Testis (tissue), 2 donors: Measurements from ENCODE around the gene CARD8.

ENCODE experiments used
- CTCF ChIP-seq, 3 experiments: fragments of 450-650 bp in 2 of 3; fragments of 200-600 bp in 1 of 3; sonication (generic) in 1 of 3; IDR thresholded peaks; one replicate each; pipeline ENCODE4 v1.5.1; 2016 to 2019; ENCODE audit warnings: antibody characterized with exemption in 3 of 3, mild to moderate bottlenecking in 2 of 3, moderate library complexity in 1 of 3
- POLR2A ChIP-seq: fragments of 450-650 bp; IDR thresholded peaks from one replicate; pipeline ENCODE4 v1.6.1; 2017; ENCODE audit warnings: antibody characterized with exemption, mild to moderate bottlenecking, moderate library complexity

- no peak for TF ChIP-seq POLR2A
- TF ChIP-seq CTCF (IDR thresholded peaks at IDR 0.05) = no peak
Measured at GRCh38 chr19:48213959-48214358, 41.8 kb downstream of the CARD8 start.
